Heart left ventricle (tissue), 16 donors: ENCODE results near the gene TENM3. TPM values are rescaled to one million over a fixed set of nuclear protein-coding genes. Genes with fewer than 3 reads are reported as not detected.

Experiments
- ATAC-seq, 4 donors: fragments of 200-7000 bp; cut with Tn5 transposase; one replicate each; pipeline ENCODE4 v1.9.1; 2020 to 2022; ENCODE audit warnings: moderate library complexity in 4 of 4, mild to moderate bottlenecking in 3 of 4, moderate number of reproducible peaks in 1 of 4
- DNase-seq, 5 donors: peaks; one replicate each; pipeline ENCODE4 v3.0.0-alpha.2; 2020
- H3K27ac ChIP-seq, 12 donors: fragments of 200-600 bp; sonication (generic) in 4 of 12; one replicate each; pipeline versions ENCODE4 v1.5.0 to v1.8.0; 2016 to 2022; ENCODE audit warnings: mild to moderate bottlenecking in 2 of 12
- H3K27me3 ChIP-seq, 9 donors: fragments of 200-600 bp; sonication (generic) in 2 of 9; one replicate each; pipeline versions ENCODE4 v1.5.1 to v1.8.0; 2016 to 2022; ENCODE audit warnings: mild to moderate bottlenecking in 3 of 9
- H3K36me3 ChIP-seq, 9 donors: fragments of 200-600 bp; sonication (generic) in 2 of 9; one replicate each; pipeline versions ENCODE4 v1.5.0 to v1.8.0; 2018 to 2022; ENCODE audit warnings: mild to moderate bottlenecking in 2 of 9
- H3K4me1 ChIP-seq, 12 donors: fragments of 200-600 bp; sonication (generic) in 4 of 12; one replicate each; pipeline versions ENCODE4 v1.5.0 to v1.8.0; 2016 to 2022; ENCODE audit warnings: mild to moderate bottlenecking in 3 of 12
- H3K4me3 ChIP-seq, 12 donors: fragments of 200-600 bp; sonication (generic) in 4 of 12; one replicate each; pipeline versions ENCODE4 v1.5.0 to v1.8.0; 2017 to 2022; ENCODE audit warnings: mild to moderate bottlenecking in 9 of 12, moderate library complexity in 4 of 12
- H3K9me3 ChIP-seq, 12 donors: fragments of 200-600 bp; sonication (generic) in 4 of 12; one replicate each; pipeline versions ENCODE4 v1.5.0 to v1.8.0; 2016 to 2022; ENCODE audit warnings: mild to moderate bottlenecking in 1 of 12
- POLR2A ChIP-seq, 2 donors: fragments of 450-650 bp; IDR thresholded peaks; one replicate each; pipeline ENCODE4 v1.6.1; 2017; ENCODE audit warnings: antibody characterized with exemption in 2 of 2, mild to moderate bottlenecking in 2 of 2, moderate library complexity in 2 of 2
- whole genome bisulfite sequencing, 4 donors: extraction: QIAGEN DNeasy Blood & Tissue Kit in 2 of 4; methylation state at CpG; one replicate each; pipeline versions ENCODE4 v1.1.5 to v1.1.7; 2013 to 2018; 5-methylcytosine and 5-hydroxymethylcytosine counted together
- intact Hi-C, 10 donors: fragments of 100-400 bp; cut with DNase I; formaldehyde crosslinking; loops; one replicate each; pipeline versions ENCODE4 v1.11.1 to v1.14.2; 2022
- polyA plus RNA-seq, 2 donors: library from polyadenylated mRNA; stranded (reverse); fragments of 200-250 nt; gene quantifications; one replicate each; pipeline ENCODE4 v1.2.3, GENCODE V29; 2013
- total RNA-seq, 9 donors: library from RNA; depleted of rRNA in 2 of 9; stranded (reverse); fragments of >200 nt in 2 of 9; fragmentation: NEBNext Ultra II Directional in 3 of 9; extraction: Animal tissue kit (Norgen Biotek cat#: 25700) in 3 of 9; gene quantifications; one replicate each; pipeline versions ENCODE4 v1.1.0 to v1.2.4, GENCODE V29; 2016 to 2023
- TF ChIP-seq, protein P1 (sequence below), 12 donors: fragments of 200-600 bp; sonication (generic) in 4 of 12; IDR thresholded peaks; one replicate each; pipeline versions ENCODE4 v1.5.0 to v1.8.0; 2018 to 2022; ENCODE audit warnings: antibody characterized with exemption in 12 of 12, mild to moderate bottlenecking in 5 of 12
- donor health status: ischemic (EF 13 %, LVEDD 7.1; RV severe dilation, severe dysfunction).
- donor health status: healthy with polysubstance abuse.
- donor health status: DM: no; HTN: yes; CAD: no.
- donor health status: DM: no; HTN: no; CAD: no.
- donor health status: ischemic (EF 25% LVEDD 6.9; RV normal size, moderate dysfunction).
- donor health status: ischemic (EF 25% LVEDD 5.7; RV mildly dilated, moderate dysfunction).
- donor health status: healthy.
- donor health status: DM: yes; HTN: yes; CAD: no.
- donor health status: ischemic (EF 35%, LVEDD 5.7; RV mildly dilated, moderate dysfunction).
- donor health status: nonischemic (EF 11% LVEDD 7.7; RV severe dilation, severe dysfunction).
- donor health status: DM: yes; HTN: yes; CAD: no.
- donor health status: PGD.
- donor health status: ischemic (EF 29% LVEDD 5.4; RV normal size, mild dysfunction).
- donor health status: nonischemic (EF 23%, LVEDD 6.1; RV moderate dilation, normal function).

The TENM3 gene
- total and polyA plus RNA-seq, 11 donors, result 0.19 to 10.3 (median 2.5) TPM

DNA sequence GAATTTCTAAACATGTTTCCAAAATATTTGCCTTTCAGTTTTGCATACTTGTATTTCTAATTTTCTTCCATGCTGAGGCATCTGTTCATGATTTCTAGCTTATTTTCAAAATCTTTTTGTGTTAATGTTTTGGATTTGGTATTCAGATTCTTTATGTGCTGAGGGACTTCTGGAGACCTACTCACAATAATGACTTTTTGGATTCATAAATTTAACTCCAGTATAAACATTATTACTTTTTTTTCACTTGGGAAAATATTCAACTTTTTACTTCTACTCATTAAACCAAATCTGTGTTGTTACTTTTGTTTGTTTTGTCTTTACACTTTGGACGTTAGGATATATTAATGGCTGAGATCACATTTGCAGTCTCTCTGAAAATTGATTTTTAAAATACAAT, 183.7 kb downstream of the TENM3 start:
- H3K27me3 ChIP-seq, result no peaks in the 10 kb centered on the region
- H3K36me3 ChIP-seq, result no peaks in the 10 kb centered on the region
- no peaks in the 10 kb centered on the region for H3K4me1 ChIP-seq
- TF ChIP-seq, protein P1, sequence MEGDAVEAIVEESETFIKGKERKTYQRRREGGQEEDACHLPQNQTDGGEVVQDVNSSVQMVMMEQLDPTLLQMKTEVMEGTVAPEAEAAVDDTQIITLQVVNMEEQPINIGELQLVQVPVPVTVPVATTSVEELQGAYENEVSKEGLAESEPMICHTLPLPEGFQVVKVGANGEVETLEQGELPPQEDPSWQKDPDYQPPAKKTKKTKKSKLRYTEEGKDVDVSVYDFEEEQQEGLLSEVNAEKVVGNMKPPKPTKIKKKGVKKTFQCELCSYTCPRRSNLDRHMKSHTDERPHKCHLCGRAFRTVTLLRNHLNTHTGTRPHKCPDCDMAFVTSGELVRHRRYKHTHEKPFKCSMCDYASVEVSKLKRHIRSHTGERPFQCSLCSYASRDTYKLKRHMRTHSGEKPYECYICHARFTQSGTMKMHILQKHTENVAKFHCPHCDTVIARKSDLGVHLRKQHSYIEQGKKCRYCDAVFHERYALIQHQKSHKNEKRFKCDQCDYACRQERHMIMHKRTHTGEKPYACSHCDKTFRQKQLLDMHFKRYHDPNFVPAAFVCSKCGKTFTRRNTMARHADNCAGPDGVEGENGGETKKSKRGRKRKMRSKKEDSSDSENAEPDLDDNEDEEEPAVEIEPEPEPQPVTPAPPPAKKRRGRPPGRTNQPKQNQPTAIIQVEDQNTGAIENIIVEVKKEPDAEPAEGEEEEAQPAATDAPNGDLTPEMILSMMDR (IDR thresholded peaks at IDR 0.05), result no peak
- TF ChIP-seq POLR2A (IDR thresholded peaks at IDR 0.05), result no peak
- ATAC-seq (no peak), DNase-seq (no peak)
- WGBS, 4 donors, result 70 to 77% (median 74%) methylated on average over 1 of the region's 1 CpG
- intact Hi-C loops, result no loop called here
- no peak overlapping the region for H3K27ac ChIP-seq
- H3K4me3 ChIP-seq, result no peak overlapping the region
- H3K9me3 ChIP-seq, result no peaks in the 10 kb centered on the region

DNA sequence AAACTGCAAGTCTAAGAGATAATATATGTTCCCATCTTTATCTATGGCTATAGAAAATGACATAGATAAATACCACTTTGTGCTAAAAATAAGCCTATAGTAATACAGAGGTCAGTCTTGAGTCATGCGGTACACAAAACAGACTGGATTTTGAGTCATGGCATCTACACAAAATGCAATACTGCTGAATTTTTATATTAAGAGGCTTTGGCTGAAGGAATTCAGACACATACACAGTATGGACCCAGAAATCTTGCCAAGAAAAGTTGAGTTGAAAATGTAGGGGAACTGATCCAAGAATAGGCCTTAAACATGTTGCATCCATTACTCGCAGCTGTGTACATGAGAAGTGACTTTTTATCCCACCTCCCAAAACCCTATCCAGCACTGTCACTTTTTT, 184.4 kb downstream of the TENM3 start:
- no peaks in the 10 kb centered on the region for H3K4me1 ChIP-seq
- H3K36me3 ChIP-seq, result no peaks in the 10 kb centered on the region
- H3K4me3 ChIP-seq, result no peak overlapping the region
- intact Hi-C loops, result no loop called here
- TF ChIP-seq, protein P1 (IDR thresholded peaks at IDR 0.05), result no peak
- no peak for TF ChIP-seq POLR2A (IDR thresholded peaks at IDR 0.05)
- H3K27me3 ChIP-seq, result no peaks in the 10 kb centered on the region
- 75 to 91% (median 86%) methylated on average over 2 of the region's 2 CpGs for WGBS, 4 donors
- no peaks in the 10 kb centered on the region for H3K9me3 ChIP-seq
- no peak overlapping the region for H3K27ac ChIP-seq
- DNase-seq, result no peak
- ATAC-seq, result no peak

DNA sequence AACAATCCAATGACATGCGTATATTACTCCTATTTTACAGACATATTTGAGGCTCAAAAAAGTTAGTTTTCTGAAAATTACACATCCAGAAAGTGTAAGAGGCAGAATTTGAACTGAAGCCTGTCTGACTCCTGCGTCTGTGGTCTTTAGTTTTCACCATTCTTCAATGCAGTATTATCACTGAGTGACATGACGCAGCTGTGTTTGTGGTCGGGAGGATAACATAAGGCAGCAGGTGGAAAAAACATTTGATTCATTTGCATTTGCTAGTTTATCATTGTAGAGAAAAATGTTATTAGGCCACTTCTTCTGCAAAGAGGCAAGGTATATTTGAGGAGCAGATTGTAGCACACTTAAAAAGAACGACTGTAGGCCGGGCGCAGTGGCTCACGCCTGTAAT, 186.7 kb downstream of the TENM3 start:
- ATAC-seq (no peak), DNase-seq (no peak)
- WGBS, 4 donors, result 76 to 89% (median 83%) methylated on average over 8 of the region's 8 CpGs
- Histone ChIP-seq H3K4me1 (no peaks in the 10 kb centered on the region), H3K27ac (no peak overlapping the region), H3K9me3 (no peaks in the 10 kb centered on the region), H3K4me3 (no peak overlapping the region), H3K36me3 (no peaks in the 10 kb centered on the region), H3K27me3 (no peaks in the 10 kb centered on the region)
- intact Hi-C loops, result no loop called here
- no peak for TF ChIP-seq POLR2A (IDR thresholded peaks at IDR 0.05)
- TF ChIP-seq, protein P1 (IDR thresholded peaks at IDR 0.05), result no peak

DNA sequence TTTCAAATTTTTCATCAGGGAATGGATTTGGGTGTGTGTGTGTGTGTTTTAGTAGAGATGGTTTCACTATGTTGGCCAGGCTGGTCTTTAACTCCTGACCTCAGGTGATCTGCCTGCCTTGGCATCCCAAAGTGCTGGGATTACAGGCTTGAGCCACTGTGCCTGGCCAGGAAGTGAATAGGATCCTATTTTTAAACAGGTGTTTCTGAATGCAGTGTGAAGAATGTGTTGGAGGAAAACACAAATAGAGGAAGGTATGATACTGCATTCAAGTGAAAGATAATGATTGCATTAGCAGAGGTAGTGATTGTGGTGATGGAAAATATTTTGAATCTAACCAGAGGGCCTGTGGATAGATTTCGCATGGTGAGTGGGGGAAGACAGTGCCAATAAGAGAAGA, 189.6 kb downstream of the TENM3 start:
- no peak overlapping the region for H3K4me3 ChIP-seq
- no peaks in the 10 kb centered on the region for H3K36me3 ChIP-seq
- ATAC-seq, result no peak
- no peaks in the 10 kb centered on the region for H3K27me3 ChIP-seq
- H3K27ac ChIP-seq, result no peak overlapping the region
- DNase-seq, result no peak
- intact Hi-C loops, result no loop called here
- H3K4me1 ChIP-seq, result no peaks in the 10 kb centered on the region
- 64 to 94% (median 76%) methylated on average over 1 of the region's 1 CpG for WGBS, 4 donors
- no peaks in the 10 kb centered on the region for H3K9me3 ChIP-seq
- TF ChIP-seq, protein P1 (IDR thresholded peaks at IDR 0.05), result no peak
- no peak for TF ChIP-seq POLR2A (IDR thresholded peaks at IDR 0.05)
